ENCODE measurements around the gene BST1.
"Not testable (repeated sequence)": the region's sequence is repeated elsewhere in the genome, so short reads cannot be mapped to it uniquely, and the experiment has no call there.

The BST1 gene

GRCh38 chr4:15714646-15715435, 12.0 kb downstream of the BST1 start:
- H3K27me3 ChIP-seq (replicated peaks; ENCODE audit: control insufficient read depth, insufficient read depth, low read length) = no peaks in the 10 kb centered on the region
- no peak overlapping the region for H3K4me3 ChIP-seq (ENCODE audit: low read length)
- peak; percentile 30 for DNase-seq (ENCODE audit: low read depth)
- peaks cover 21% of the 10 kb centered on the region for H3K4me1 ChIP-seq (ENCODE audit: control insufficient read depth, insufficient read depth, low read length)
- no peak overlapping the region for H3K9ac ChIP-seq (ENCODE audit: low read length)
- peaks cover 16% of the 10 kb centered on the region for H3K36me3 ChIP-seq (ENCODE audit: control insufficient read depth, insufficient read depth, low read length, severe bottlenecking)
- H3K9me3 ChIP-seq (ENCODE audit: control insufficient read depth, low read length) = no peaks in the 10 kb centered on the region

GRCh38 chr4:15716115-15716514, 13.2 kb downstream of the BST1 start:
- no peaks in the 10 kb centered on the region for H3K27me3 ChIP-seq (replicated peaks; ENCODE audit: control insufficient read depth, insufficient read depth, low read length)
- no peak overlapping the region for H3K4me3 ChIP-seq (ENCODE audit: low read length)
- peaks cover 16% of the 10 kb centered on the region for H3K36me3 ChIP-seq (ENCODE audit: control insufficient read depth, insufficient read depth, low read length, severe bottlenecking)
- H3K9ac ChIP-seq (ENCODE audit: low read length) = no peak overlapping the region
- no peak for DNase-seq (ENCODE audit: low read depth)
- peaks cover 21% of the 10 kb centered on the region for H3K4me1 ChIP-seq (ENCODE audit: control insufficient read depth, insufficient read depth, low read length)
- no peaks in the 10 kb centered on the region for H3K9me3 ChIP-seq (ENCODE audit: control insufficient read depth, low read length)

GRCh38 chr4:15717086-15717485, 14.2 kb downstream of the BST1 start:
- Histone ChIP-seq H3K9me3 (ENCODE audit: control insufficient read depth, low read length) (no peaks in the 10 kb centered on the region), H3K36me3 (ENCODE audit: control insufficient read depth, insufficient read depth, low read length, severe bottlenecking) (peaks cover 12% of the 10 kb centered on the region), H3K27me3 (replicated peaks; ENCODE audit: control insufficient read depth, insufficient read depth, low read length) (no peaks in the 10 kb centered on the region), H3K9ac (ENCODE audit: low read length) (no peak overlapping the region), H3K4me3 (ENCODE audit: low read length) (no peak overlapping the region), H3K4me1 (ENCODE audit: control insufficient read depth, insufficient read depth, low read length) (peaks cover 21% of the 10 kb centered on the region)
- peak; percentile 51 for DNase-seq (ENCODE audit: low read depth)

- Histone ChIP-seq H3K27me3 (replicated peaks; ENCODE audit: control insufficient read depth, insufficient read depth, low read length) (no peaks in the 10 kb centered on the region), H3K9ac (ENCODE audit: low read length) (no peak overlapping the region), H3K9me3 (ENCODE audit: control insufficient read depth, low read length) (no peaks in the 10 kb centered on the region), H3K4me1 (ENCODE audit: control insufficient read depth, insufficient read depth, low read length) (peaks cover 21% of the 10 kb centered on the region), H3K4me3 (ENCODE audit: low read length) (no peak overlapping the region), H3K36me3 (ENCODE audit: control insufficient read depth, insufficient read depth, low read length, severe bottlenecking) (peaks cover 5% of the 10 kb centered on the region)
- no peak for DNase-seq (ENCODE audit: low read depth)
Observed at GRCh38 chr4:15717657-15718416, 15.0 kb downstream of the BST1 start.

- H3K4me3 ChIP-seq (ENCODE audit: low read length) = no peak overlapping the region
- H3K36me3 ChIP-seq (ENCODE audit: control insufficient read depth, insufficient read depth, low read length, severe bottlenecking) = peaks cover 5% of the 10 kb centered on the region
- H3K9me3 ChIP-seq (ENCODE audit: control insufficient read depth, low read length) = no peaks in the 10 kb centered on the region
- no peak for DNase-seq (ENCODE audit: low read depth)
- H3K9ac ChIP-seq (ENCODE audit: low read length) = no peak overlapping the region
- H3K27me3 ChIP-seq (replicated peaks; ENCODE audit: control insufficient read depth, insufficient read depth, low read length) = no peaks in the 10 kb centered on the region
- H3K4me1 ChIP-seq (ENCODE audit: control insufficient read depth, insufficient read depth, low read length) = peaks cover 21% of the 10 kb centered on the region
Observed at GRCh38 chr4:15718465-15718864, 15.6 kb downstream of the BST1 start.

GRCh38 chr4:15718959-15719358, 16.1 kb downstream of the BST1 start:
- H3K9me3 ChIP-seq (ENCODE audit: control insufficient read depth, low read length) = no peaks in the 10 kb centered on the region
- H3K9ac ChIP-seq (ENCODE audit: low read length) = no peak overlapping the region

GRCh38 chr4:15719506-15719905, 16.6 kb downstream of the BST1 start:
- Histone ChIP-seq H3K36me3 (ENCODE audit: control insufficient read depth, insufficient read depth, low read length, severe bottlenecking) (peaks cover 5% of the 10 kb centered on the region), H3K4me1 (ENCODE audit: control insufficient read depth, insufficient read depth, low read length) (peaks cover 15% of the 10 kb centered on the region), H3K4me3 (ENCODE audit: low read length) (no peak overlapping the region), H3K27me3 (replicated peaks; ENCODE audit: control insufficient read depth, insufficient read depth, low read length) (no peaks in the 10 kb centered on the region), H3K9ac (ENCODE audit: low read length) (no peak overlapping the region), H3K9me3 (ENCODE audit: control insufficient read depth, low read length) (no peaks in the 10 kb centered on the region)
- no peak for DNase-seq (ENCODE audit: low read depth)

More at GRCh38 chr4:15718959-15719358, 16.1 kb downstream of the BST1 start:
- Histone ChIP-seq H3K27me3 (replicated peaks; ENCODE audit: control insufficient read depth, insufficient read depth, low read length) (no peaks in the 10 kb centered on the region), H3K36me3 (ENCODE audit: control insufficient read depth, insufficient read depth, low read length, severe bottlenecking) (peaks cover 5% of the 10 kb centered on the region), H3K4me3 (ENCODE audit: low read length) (no peak overlapping the region), H3K4me1 (ENCODE audit: control insufficient read depth, insufficient read depth, low read length) (peaks cover 21% of the 10 kb centered on the region)
- no peak for DNase-seq (ENCODE audit: low read depth)

GRCh38 chr4:15720851-15721250, 18.0 kb downstream of the BST1 start:
- Histone ChIP-seq H3K4me1 (ENCODE audit: control insufficient read depth, insufficient read depth, low read length) (peaks cover 13% of the 10 kb centered on the region), H3K9ac (ENCODE audit: low read length) (no peak overlapping the region), H3K9me3 (ENCODE audit: control insufficient read depth, low read length) (no peaks in the 10 kb centered on the region), H3K27me3 (replicated peaks; ENCODE audit: control insufficient read depth, insufficient read depth, low read length) (no peaks in the 10 kb centered on the region), H3K4me3 (ENCODE audit: low read length) (no peak overlapping the region), H3K36me3 (ENCODE audit: control insufficient read depth, insufficient read depth, low read length, severe bottlenecking) (peaks cover 5% of the 10 kb centered on the region)
- no peak for DNase-seq (ENCODE audit: low read depth)

- no peaks in the 10 kb centered on the region for H3K9me3 ChIP-seq (ENCODE audit: control insufficient read depth, low read length)
- H3K9ac ChIP-seq (ENCODE audit: low read length) = no peak overlapping the region
- DNase-seq (ENCODE audit: low read depth) = no peak
- H3K27me3 ChIP-seq (replicated peaks; ENCODE audit: control insufficient read depth, insufficient read depth, low read length) = no peaks in the 10 kb centered on the region
- no peaks in the 10 kb centered on the region for H3K4me1 ChIP-seq (ENCODE audit: control insufficient read depth, insufficient read depth, low read length)
- H3K4me3 ChIP-seq (ENCODE audit: low read length) = no peak overlapping the region
- no peaks in the 10 kb centered on the region for H3K36me3 ChIP-seq (ENCODE audit: control insufficient read depth, insufficient read depth, low read length, severe bottlenecking)
Observed at GRCh38 chr4:15725608-15726007, 22.7 kb downstream of the BST1 start.

GRCh38 chr4:15729910-15730533, 27.2 kb downstream of the BST1 start:
- no peak overlapping the region for H3K9ac ChIP-seq (ENCODE audit: low read length)
- no peaks in the 10 kb centered on the region for H3K4me1 ChIP-seq (ENCODE audit: control insufficient read depth, insufficient read depth, low read length)
- no peaks in the 10 kb centered on the region for H3K9me3 ChIP-seq (ENCODE audit: control insufficient read depth, low read length)
- no peaks in the 10 kb centered on the region for H3K36me3 ChIP-seq (ENCODE audit: control insufficient read depth, insufficient read depth, low read length, severe bottlenecking)
- H3K27me3 ChIP-seq (replicated peaks; ENCODE audit: control insufficient read depth, insufficient read depth, low read length) = no peaks in the 10 kb centered on the region
- H3K4me3 ChIP-seq (ENCODE audit: low read length) = no peak overlapping the region
- DNase-seq (ENCODE audit: low read depth) = peak; percentile 86

- H3K9ac ChIP-seq (ENCODE audit: low read length); H3K9me3 ChIP-seq (ENCODE audit: control insufficient read depth, low read length); H3K27me3 ChIP-seq (replicated peaks; ENCODE audit: control insufficient read depth, insufficient read depth, low read length); H3K4me1 ChIP-seq (ENCODE audit: control insufficient read depth, insufficient read depth, low read length); H3K4me3 ChIP-seq (ENCODE audit: low read length); H3K36me3 ChIP-seq (ENCODE audit: control insufficient read depth, insufficient read depth, low read length, severe bottlenecking); DNase-seq (ENCODE audit: low read depth): not testable (repeated sequence)
Observed at GRCh38 chr4:15733061-15733460, 30.2 kb downstream of the BST1 start.
